SK-N-SH (cell line): ENCODE results near the gene KCNJ9. TPM values are rescaled to one million over a fixed set of nuclear protein-coding genes. Genes with fewer than 3 reads are reported as not detected.
A peak's percentile ranks its signal among the peaks of the same experiment; 100 is the strongest.

ENCODE experiments used
- CTCF ChIA-PET: fragments of 300-600, 350-600 bp; formaldehyde crosslinking; extraction: SDS; loops from one replicate; lab custom pipeline; 2021; lab: Yijun Ruan, JAX
- POLR2A ChIA-PET: fragments of 350-600 bp; sonication (Branson Sonifier 250); formaldehyde crosslinking; extraction: SDS; loops from one replicate; lab custom pipeline; 2020; ENCODE audit warnings: antibody characterized with exemption, inconsistent platforms; lab: Yijun Ruan, JAX
- DNase-seq: peaks from one replicate; pipeline ENCODE4 v3.0.0; 2012
- H2AFZ ChIP-seq: fragments of 200-600 bp; sonication (generic); 2 replicates; pipeline ENCODE4 v1.8.1; 2016; ENCODE audit warnings: antibody characterized with exemption, mild to moderate bottlenecking, low read depth
- H3F3A ChIP-seq: fragments of 200-600 bp; sonication (generic); replicated peaks from 2 replicates; pipeline ENCODE3; 2016; ENCODE audit warnings: antibody characterized with exemption, mild to moderate bottlenecking; ENCODE audit not compliant: insufficient read depth
- H3K27ac ChIP-seq, 2 experiments: fragments of 200-500 bp in 1 of 2; fragments of 200-600 bp in 1 of 2; sonication (Bioruptor generic) in 1 of 2; sonication (generic), shearing (Covaris generic) in 1 of 2; 2 replicates each; pipeline versions ENCODE4 v1.5.1 to v1.6.1; 2014 to 2016; ENCODE audit warnings: low read depth in 2 of 2, inconsistent platforms in 1 of 2, low read length in 1 of 2, mild to moderate bottlenecking in 1 of 2, mixed read lengths in 1 of 2
- H3K27me3 ChIP-seq: fragments of 200-600 bp; sonication (generic), shearing (Covaris generic); 2 replicates; pipeline ENCODE4 v1.6.1; 2016; ENCODE audit warnings: mixed run types; ENCODE audit not compliant: insufficient read depth
- H3K36me3 ChIP-seq, 2 experiments: fragments of 200-500 bp in 1 of 2; fragments of 200-600 bp in 1 of 2; sonication (Bioruptor generic) in 1 of 2; sonication (generic) in 1 of 2; replicated peaks in 1 of 2; 2 replicates each; pipeline versions ENCODE3 to v1.5.1; 2014 to 2016; ENCODE audit warnings: low read length in 1 of 2, mild to moderate bottlenecking in 1 of 2; ENCODE audit not compliant: insufficient read depth in 2 of 2, control insufficient read depth in 1 of 2
- H3K4me1 ChIP-seq, 2 experiments: fragments of 200-500 bp in 1 of 2; fragments of 200-600 bp in 1 of 2; sonication (Bioruptor generic) in 1 of 2; sonication (generic), shearing (Covaris generic) in 1 of 2; 2 replicates each; pipeline versions ENCODE4 v1.5.1 to v1.6.1; 2014 to 2016; ENCODE audit warnings: low read depth in 1 of 2, low read length in 1 of 2, mixed run types in 1 of 2; ENCODE audit not compliant: insufficient read depth in 2 of 2, control insufficient read depth in 1 of 2
- H3K4me2 ChIP-seq: fragments of 200-600 bp; sonication (generic), shearing (Covaris generic); 2 replicates; pipeline ENCODE4 v1.6.1; 2017; ENCODE audit warnings: mixed run types
- H3K4me3 ChIP-seq, 2 experiments: fragments of 200-500 bp in 1 of 2; fragments of 200-600 bp in 1 of 2; sonication (Bioruptor generic) in 1 of 2; sonication (generic), shearing (Covaris generic) in 1 of 2; 2 replicates each; pipeline versions ENCODE4 v1.5.1 to v1.8.1; 2014 to 2016; ENCODE audit warnings: low read depth in 2 of 2, inconsistent platforms in 1 of 2, low read length in 1 of 2, mild to moderate bottlenecking in 1 of 2, mixed read lengths in 1 of 2, moderate library complexity in 1 of 2
- H3K79me2 ChIP-seq: fragments of 200-600 bp; sonication (generic); 2 replicates; pipeline ENCODE4 v1.8.1; 2017; ENCODE audit warnings: mild to moderate bottlenecking; ENCODE audit not compliant: insufficient read depth
- H3K9ac ChIP-seq: fragments of 200-600 bp; sonication (generic); 2 replicates; pipeline ENCODE4 v1.6.1; 2017; ENCODE audit warnings: mixed run types
- H3K9me2 ChIP-seq: fragments of 200-600 bp; sonication (generic); 2 replicates; pipeline ENCODE4 v1.6.1; 2017; ENCODE audit warnings: mixed run types
- H3K9me3 ChIP-seq: fragments of 200-600 bp; sonication (generic); 2 replicates; pipeline ENCODE4 v1.6.1; 2017; ENCODE audit warnings: mixed run types, mild to moderate bottlenecking, moderate library complexity
- H4K20me1 ChIP-seq: fragments of 200-600 bp; sonication (generic); 2 replicates; pipeline ENCODE4 v1.6.1; 2017; ENCODE audit warnings: mild to moderate bottlenecking, mixed run types; ENCODE audit not compliant: insufficient read depth
- CHD2 ChIP-seq: fragments of 150-350 bp; IDR thresholded peaks from 2 replicates; pipeline ENCODE4 v1.6.1; 2018; ENCODE audit warnings: low read length; ENCODE audit not compliant: partially characterized antibody
- EP300 ChIP-seq, 2 experiments: IDR thresholded peaks; 2 replicates each; pipeline versions ENCODE4 v1.4.0 to v1.6.1; 2012; ENCODE audit warnings: borderline replicate concordance in 1 of 2, low read depth in 1 of 2, low read length in 1 of 2
- FOSL2 ChIP-seq: IDR thresholded peaks from 2 replicates; pipeline ENCODE4 v1.4.0; 2012; ENCODE audit warnings: low read depth, mild to moderate bottlenecking, moderate library complexity, borderline replicate concordance
- FOXM1 ChIP-seq: IDR thresholded peaks from 2 replicates; pipeline ENCODE4 v1.4.0; 2012; ENCODE audit warnings: low read depth, mild to moderate bottlenecking
- GABPA ChIP-seq: IDR thresholded peaks from 2 replicates; pipeline ENCODE4 v1.4.0; 2012; ENCODE audit warnings: low read depth, mild to moderate bottlenecking
- GATA2 ChIP-seq: sonication (generic); formaldehyde crosslinking; IDR thresholded peaks from 2 replicates; pipeline ENCODE4 v1.5.0; 2020; ENCODE audit warnings: mild to moderate bottlenecking, missing genetic modification reagents
- JUND ChIP-seq: IDR thresholded peaks from 2 replicates; pipeline ENCODE4 v1.4.0; 2012
- MXI1 ChIP-seq: IDR thresholded peaks from 2 replicates; pipeline ENCODE4 v1.6.1; 2012; ENCODE audit warnings: mild to moderate bottlenecking, low read depth, low read length, improper control_type of control experiment
- POLR2AphosphoS5 ChIP-seq: IDR thresholded peaks from 2 replicates; pipeline ENCODE4 v1.6.1; 2012; ENCODE audit warnings: low read depth, low read length
- RAD21 ChIP-seq: IDR thresholded peaks from 2 replicates; pipeline ENCODE4 v1.6.1; 2012; ENCODE audit warnings: mild to moderate bottlenecking, low read length
- RFX5 ChIP-seq: IDR thresholded peaks from 2 replicates; pipeline ENCODE4 v1.6.1; 2012; ENCODE audit warnings: mild to moderate bottlenecking, improper control_type of control experiment, low read length
- RXRA ChIP-seq: IDR thresholded peaks from 2 replicates; pipeline ENCODE4 v1.4.0; 2012; ENCODE audit warnings: low read depth, mild to moderate bottlenecking, borderline replicate concordance
- SIN3A ChIP-seq: IDR thresholded peaks from 2 replicates; pipeline ENCODE4 v1.6.1; 2012; ENCODE audit warnings: low read depth, mild to moderate bottlenecking, low read length, moderate library complexity, borderline replicate concordance
- SMC3 ChIP-seq: IDR thresholded peaks from 2 replicates; pipeline ENCODE4 v1.6.1; 2012; ENCODE audit warnings: low read depth, low read length, improper control_type of control experiment
- TCF12 ChIP-seq: IDR thresholded peaks from 2 replicates; pipeline ENCODE4 v1.4.0; 2012
- WGBS: methylation state at CpG from one replicate; pipeline ENCODE4 v1.1.6; 2017; ENCODE audit warnings: low lambda C conversion rate; 5-methylcytosine and 5-hydroxymethylcytosine counted together
- polyA plus RNA-seq, 3 experiments: library from polyadenylated mRNA; depleted of rRNA; stranded (reverse); fragments of >200 nt; gene quantifications; 2 replicates each; pipeline ENCODE4 v1.2.3, GENCODE V29; 2012
- TF ChIP-seq, protein P1 (sequence below): IDR thresholded peaks from 2 replicates; pipeline ENCODE4 v1.4.0; 2012; ENCODE audit warnings: low read depth, borderline replicate concordance
- TF ChIP-seq, protein P2 (sequence below): fragments of 200-600 bp; sonication (generic); IDR thresholded peaks from 2 replicates; pipeline ENCODE4 v1.6.1; 2017; ENCODE audit warnings: antibody characterized with exemption, mild to moderate bottlenecking, moderate library complexity
- TF ChIP-seq, protein P3 (sequence below): IDR thresholded peaks from 2 replicates; pipeline ENCODE4 v1.4.0; 2012; ENCODE audit warnings: low read depth
- TF ChIP-seq, protein P4 (sequence below): IDR thresholded peaks from 2 replicates; pipeline ENCODE4; 2012
- TF ChIP-seq, protein P5 (sequence below): fragments of 150-350 bp; IDR thresholded peaks from 2 replicates; pipeline ENCODE4 v1.6.1; 2017; ENCODE audit warnings: antibody characterized with exemption, low read length, low read depth, borderline replicate concordance

KCNJ9 gene
- polyA plus RNA-seq, 1 of the 3 experiments (the other 2 are of a cell fraction): 0.02 TPM

DNA sequence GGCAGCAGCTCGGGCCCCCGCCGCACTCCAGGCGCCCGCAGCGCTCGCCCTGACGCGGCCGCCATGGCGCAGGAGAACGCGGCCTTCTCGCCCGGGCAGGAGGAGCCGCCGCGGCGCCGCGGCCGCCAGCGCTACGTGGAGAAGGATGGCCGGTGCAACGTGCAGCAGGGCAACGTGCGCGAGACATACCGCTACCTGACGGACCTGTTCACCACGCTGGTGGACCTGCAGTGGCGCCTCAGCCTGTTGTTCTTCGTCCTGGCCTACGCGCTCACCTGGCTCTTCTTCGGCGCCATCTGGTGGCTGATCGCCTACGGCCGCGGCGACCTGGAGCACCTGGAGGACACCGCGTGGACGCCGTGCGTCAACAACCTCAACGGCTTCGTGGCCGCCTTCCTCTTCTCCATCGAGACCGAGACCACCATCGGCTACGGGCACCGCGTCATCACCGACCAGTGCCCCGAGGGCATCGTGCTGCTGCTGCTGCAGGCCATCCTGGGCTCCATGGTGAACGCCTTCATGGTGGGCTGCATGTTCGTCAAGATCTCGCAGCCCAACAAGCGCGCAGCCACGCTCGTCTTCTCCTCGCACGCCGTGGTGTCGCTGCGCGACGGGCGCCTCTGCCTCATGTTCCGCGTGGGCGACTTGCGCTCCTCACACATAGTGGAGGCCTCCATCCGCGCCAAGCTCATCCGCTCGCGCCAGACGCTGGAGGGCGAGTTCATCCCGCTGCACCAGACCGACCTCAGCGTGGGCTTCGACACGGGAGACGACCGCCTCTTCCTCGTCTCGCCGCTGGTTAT, 2.8 kb downstream of the KCNJ9 start:
- Histone ChIP-seq H3K4me2 (peak overlapping the region; percentile 30; the same call in 1 of the 2 replicates), H3K4me1 (peaks cover 0 to 15% of the 10 kb centered on the region in 2 experiments; a peak in 1 of 4 replicates), H3K36me3 (peaks cover 0 to 2% of the 10 kb centered on the region in 2 experiments), H3K4me3 (peak overlapping the region; percentile 33 to 35; a peak in 3 of 4 replicates), H3K9me3 (no peaks in the 10 kb centered on the region), H3F3A (no peaks in the 10 kb centered on the region), H2AFZ (no peak overlapping the region), H3K9me2 (no peaks in the 10 kb centered on the region), H4K20me1 (no peaks in the 10 kb centered on the region), H3K27me3 (peaks cover 30% of the 10 kb centered on the region), H3K9ac (no peak overlapping the region), H3K79me2 (no peaks in the 10 kb centered on the region), H3K27ac (no peak overlapping the region)
- DNase-seq: peak; percentile 72
- POLR2A ChIA-PET: no interaction called here
- TF ChIP-seq, protein P1, sequence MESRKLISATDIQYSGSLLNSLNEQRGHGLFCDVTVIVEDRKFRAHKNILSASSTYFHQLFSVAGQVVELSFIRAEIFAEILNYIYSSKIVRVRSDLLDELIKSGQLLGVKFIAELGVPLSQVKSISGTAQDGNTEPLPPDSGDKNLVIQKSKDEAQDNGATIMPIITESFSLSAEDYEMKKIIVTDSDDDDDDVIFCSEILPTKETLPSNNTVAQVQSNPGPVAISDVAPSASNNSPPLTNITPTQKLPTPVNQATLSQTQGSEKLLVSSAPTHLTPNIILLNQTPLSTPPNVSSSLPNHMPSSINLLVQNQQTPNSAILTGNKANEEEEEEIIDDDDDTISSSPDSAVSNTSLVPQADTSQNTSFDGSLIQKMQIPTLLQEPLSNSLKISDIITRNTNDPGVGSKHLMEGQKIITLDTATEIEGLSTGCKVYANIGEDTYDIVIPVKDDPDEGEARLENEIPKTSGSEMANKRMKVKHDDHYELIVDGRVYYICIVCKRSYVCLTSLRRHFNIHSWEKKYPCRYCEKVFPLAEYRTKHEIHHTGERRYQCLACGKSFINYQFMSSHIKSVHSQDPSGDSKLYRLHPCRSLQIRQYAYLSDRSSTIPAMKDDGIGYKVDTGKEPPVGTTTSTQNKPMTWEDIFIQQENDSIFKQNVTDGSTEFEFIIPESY: no peak
- TF ChIP-seq FOSL2: no peak
- TF ChIP-seq SMC3: peak; percentile 60
- peak; percentile 45 for TF ChIP-seq RAD21
- no peak for TF ChIP-seq POLR2AphosphoS5
- no peak for TF ChIP-seq GABPA
- TF ChIP-seq, protein P2, sequence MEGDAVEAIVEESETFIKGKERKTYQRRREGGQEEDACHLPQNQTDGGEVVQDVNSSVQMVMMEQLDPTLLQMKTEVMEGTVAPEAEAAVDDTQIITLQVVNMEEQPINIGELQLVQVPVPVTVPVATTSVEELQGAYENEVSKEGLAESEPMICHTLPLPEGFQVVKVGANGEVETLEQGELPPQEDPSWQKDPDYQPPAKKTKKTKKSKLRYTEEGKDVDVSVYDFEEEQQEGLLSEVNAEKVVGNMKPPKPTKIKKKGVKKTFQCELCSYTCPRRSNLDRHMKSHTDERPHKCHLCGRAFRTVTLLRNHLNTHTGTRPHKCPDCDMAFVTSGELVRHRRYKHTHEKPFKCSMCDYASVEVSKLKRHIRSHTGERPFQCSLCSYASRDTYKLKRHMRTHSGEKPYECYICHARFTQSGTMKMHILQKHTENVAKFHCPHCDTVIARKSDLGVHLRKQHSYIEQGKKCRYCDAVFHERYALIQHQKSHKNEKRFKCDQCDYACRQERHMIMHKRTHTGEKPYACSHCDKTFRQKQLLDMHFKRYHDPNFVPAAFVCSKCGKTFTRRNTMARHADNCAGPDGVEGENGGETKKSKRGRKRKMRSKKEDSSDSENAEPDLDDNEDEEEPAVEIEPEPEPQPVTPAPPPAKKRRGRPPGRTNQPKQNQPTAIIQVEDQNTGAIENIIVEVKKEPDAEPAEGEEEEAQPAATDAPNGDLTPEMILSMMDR: peak; percentile 62
- TF ChIP-seq, protein P3, sequence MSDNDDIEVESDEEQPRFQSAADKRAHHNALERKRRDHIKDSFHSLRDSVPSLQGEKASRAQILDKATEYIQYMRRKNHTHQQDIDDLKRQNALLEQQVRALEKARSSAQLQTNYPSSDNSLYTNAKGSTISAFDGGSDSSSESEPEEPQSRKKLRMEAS: no peak
- CTCF ChIA-PET: interaction anchor here (0.7 to 14.2 kb wide), 30 partner anchors 11 to 292 kb away, joined by 3 to 163 read pairs (median 8); partner anchors contain the start of genes IGSF8, KCNJ10 and PIGM
- WGBS: 58% methylated on average over 62 of the region's 96 CpGs

DNA sequence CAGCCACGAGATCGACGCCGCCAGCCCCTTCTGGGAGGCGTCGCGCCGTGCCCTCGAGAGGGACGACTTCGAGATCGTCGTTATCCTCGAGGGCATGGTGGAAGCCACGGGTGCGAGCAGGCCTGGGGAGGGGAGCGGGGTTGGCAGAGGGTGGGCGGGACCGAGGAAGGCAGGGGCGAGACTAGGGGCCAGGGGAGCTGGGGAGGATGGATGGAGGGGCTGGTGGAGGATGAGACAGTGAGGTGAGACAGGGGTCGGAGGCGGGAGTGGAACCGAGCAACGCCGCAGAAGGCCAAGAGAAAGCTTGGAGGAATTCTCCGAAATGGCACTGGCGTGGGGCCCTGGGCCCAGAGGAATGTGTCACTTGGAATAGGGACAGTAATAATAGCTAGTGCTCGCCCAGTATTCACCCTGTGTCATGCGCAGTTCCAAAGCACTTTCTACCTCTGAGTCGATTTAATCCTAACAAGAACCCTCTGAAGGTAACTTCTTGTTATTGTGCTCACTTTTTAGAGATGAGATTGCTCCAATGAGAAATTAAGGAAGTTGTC, 3.5 kb downstream of the KCNJ9 start:
- H3K4me2 ChIP-seq: no peak overlapping the region
- DNase-seq: no peak
- H3K9me3 ChIP-seq: no peaks in the 10 kb centered on the region
- no peak overlapping the region for H3K9ac ChIP-seq
- H3K27me3 ChIP-seq: peaks cover 30% of the 10 kb centered on the region
- 79% methylated on average over 30 of the region's 30 CpGs for WGBS
- H3K9me2 ChIP-seq: no peaks in the 10 kb centered on the region
- peaks cover 0 to 2% of the 10 kb centered on the region in 2 experiments for H3K36me3 ChIP-seq
- H2AFZ ChIP-seq: no peak overlapping the region
- peaks cover 0 to 15% of the 10 kb centered on the region in 2 experiments; a peak in 1 of 4 replicates for H3K4me1 ChIP-seq
- H3K27ac ChIP-seq: no peak overlapping the region
- ChIA-PET CTCF (interaction anchor here (0.6 to 8.2 kb wide), 51 partner anchors 11 to 864 kb away, joined by 3 to 132 read pairs (median 5); partner anchors contain the start of genes CASQ1, IGSF8, KCNJ10 and PIGM), POLR2A (interaction anchor here (1.7 kb wide), 1 partner anchor 13 kb away, joined by 5 read pairs; the partner anchor contains the start of gene IGSF8)
- no peaks in the 10 kb centered on the region for H4K20me1 ChIP-seq
- no peaks in the 10 kb centered on the region for H3K79me2 ChIP-seq
- H3K4me3 ChIP-seq: no peak overlapping the region
- no peaks in the 10 kb centered on the region for H3F3A ChIP-seq
- TF ChIP-seq RXRA (no peak), TCF12 (no peak), GATA2 (CRISPR knock-in tag) (no peak), MXI1 (no peak), JUND (no peak), CHD2 (no peak), SIN3A (no peak), FOXM1 (no peak), RFX5 (no peak), EP300 (IDR thresholded peaks at IDR 0.05; ENCODE audit: borderline replicate concordance in 1 of 2, low read depth in 1 of 2, low read length in 1 of 2) (no peak), SMC3 (no peak)
- TF ChIP-seq, protein P4, sequence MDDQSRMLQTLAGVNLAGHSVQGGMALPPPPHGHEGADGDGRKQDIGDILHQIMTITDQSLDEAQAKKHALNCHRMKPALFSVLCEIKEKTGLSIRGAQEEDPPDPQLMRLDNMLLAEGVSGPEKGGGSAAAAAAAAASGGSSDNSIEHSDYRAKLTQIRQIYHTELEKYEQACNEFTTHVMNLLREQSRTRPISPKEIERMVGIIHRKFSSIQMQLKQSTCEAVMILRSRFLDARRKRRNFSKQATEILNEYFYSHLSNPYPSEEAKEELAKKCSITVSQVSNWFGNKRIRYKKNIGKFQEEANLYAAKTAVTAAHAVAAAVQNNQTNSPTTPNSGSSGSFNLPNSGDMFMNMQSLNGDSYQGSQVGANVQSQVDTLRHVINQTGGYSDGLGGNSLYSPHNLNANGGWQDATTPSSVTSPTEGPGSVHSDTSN: no peak
- TF ChIP-seq, protein P5, sequence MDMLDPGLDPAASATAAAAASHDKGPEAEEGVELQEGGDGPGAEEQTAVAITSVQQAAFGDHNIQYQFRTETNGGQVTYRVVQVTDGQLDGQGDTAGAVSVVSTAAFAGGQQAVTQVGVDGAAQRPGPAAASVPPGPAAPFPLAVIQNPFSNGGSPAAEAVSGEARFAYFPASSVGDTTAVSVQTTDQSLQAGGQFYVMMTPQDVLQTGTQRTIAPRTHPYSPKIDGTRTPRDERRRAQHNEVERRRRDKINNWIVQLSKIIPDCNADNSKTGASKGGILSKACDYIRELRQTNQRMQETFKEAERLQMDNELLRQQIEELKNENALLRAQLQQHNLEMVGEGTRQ: no peak
